DMS 273 (cell line): ENCODE results near the gene SLC1A6.
"Not testable (repeated sequence)": the region's sequence is repeated elsewhere in the genome, so short reads cannot be mapped to it uniquely, and the experiment has no call there.

Experiments
- DNase-seq: peaks from one replicate; lab custom pipeline; 2025; ENCODE audit not compliant: unreplicated experiment; lab: John Stamatoyannopoulos, UW

Gene SLC1A6

GRCh38 chr19:14959263-14959662 lies 20.4 kb downstream of the SLC1A6 start:
- DNase-seq, result no peak

- no peak for DNase-seq
These were observed 22.2 kb downstream of the SLC1A6 start for GRCh38 chr19:14957464-14957863.

- no peak for DNase-seq
These were observed 25.5 kb downstream of the SLC1A6 start for GRCh38 chr19:14954071-14954655.

GRCh38 chr19:14952767-14953166 lies 26.9 kb downstream of the SLC1A6 start:
- DNase-seq, result no peak

- DNase-seq, result no peak
These were observed 29.2 kb downstream of the SLC1A6 start for GRCh38 chr19:14950421-14950820.

GRCh38 chr19:14949876-14950275 lies 29.8 kb downstream of the SLC1A6 start:
- DNase-seq, result no peak

- not testable (repeated sequence) for DNase-seq
These were observed 30.3 kb downstream of the SLC1A6 start for GRCh38 chr19:14949413-14949812.

- no peak for DNase-seq
These were observed 35.2 kb downstream of the SLC1A6 start for GRCh38 chr19:14944456-14944855.

- no peak for DNase-seq
These were observed 36.1 kb downstream of the SLC1A6 start for GRCh38 chr19:14943601-14944000.

- DNase-seq, result no peak
These were observed 38.5 kb downstream of the SLC1A6 start, which contains the start of gene OR7C2 for GRCh38 chr19:14941189-14941588. TSS of gene OR7C2 (plus strand) at chr19:14941489. CDS start at chr19:14941489, 0 bp downstream.

- no peak for DNase-seq
These were observed 39.4 kb downstream of the SLC1A6 start for GRCh38 chr19:14940266-14940665.

- DNase-seq, result no peak
These were observed 46.2 kb downstream of the SLC1A6 start for GRCh38 chr19:14933506-14933905.

GRCh38 chr19:14916848-14917247 lies 62.8 kb downstream of the SLC1A6 start:
- DNase-seq, result peak; percentile 31

GRCh38 chr19:14915116-14915515 lies 64.5 kb downstream of the SLC1A6 start:
- DNase-seq, result peak; percentile 20

- DNase-seq, result no peak
These were observed 73.0 kb downstream of the SLC1A6 start for GRCh38 chr19:14906711-14907110.

GRCh38 chr19:14901675-14902260 lies 77.9 kb downstream of the SLC1A6 start:
- DNase-seq, result no peak
